Keratinocyte (primary cell): ENCODE measurements around the gene OR56A5. TPM values are rescaled to one million over a fixed set of nuclear protein-coding genes. Genes with fewer than 3 reads are reported as not detected.

Source experiments
- DNase-seq: peaks from one replicate; pipeline ENCODE4 v3.0.0-alpha.2; 2011; ENCODE audit warnings: low read depth, missing footprints, low spot score
- FAIRE-seq: peaks from 2 replicates; lab custom pipeline; 2011; peaks lifted over from hg19 to GRCh38; lab: Jason Lieb, UNC
- H2AFZ ChIP-seq: 2 replicates; pipeline ENCODE4 v1.6.0; 2012; ENCODE audit warnings: low read length, control low read depth, inconsistent platforms; ENCODE audit not compliant: control insufficient read depth
- H3K27ac ChIP-seq: 2 replicates; pipeline ENCODE4 v1.5.1; 2011; ENCODE audit warnings: low read length; ENCODE audit not compliant: control insufficient read depth, insufficient read depth
- H3K27me3 ChIP-seq: 3 replicates; pipeline ENCODE4 v1.6.0; 2011; ENCODE audit warnings: low read length; ENCODE audit not compliant: control insufficient read depth, insufficient read depth; ENCODE audit errors: extremely low read depth
- H3K36me3 ChIP-seq, 2 experiments: 2 replicates in 1 of 2; 3 replicates in 1 of 2; pipeline ENCODE4 v1.5.1; 2011; ENCODE audit warnings: low read length in 2 of 2, mild to moderate bottlenecking in 1 of 2; ENCODE audit not compliant: control insufficient read depth in 2 of 2, insufficient read depth in 2 of 2; ENCODE audit errors: extremely low read depth in 1 of 2
- H3K4me1 ChIP-seq: 3 replicates; pipeline ENCODE4 v1.5.1; 2011; ENCODE audit warnings: low read length; ENCODE audit not compliant: control insufficient read depth, insufficient read depth; ENCODE audit errors: extremely low read depth
- H3K4me2 ChIP-seq: 3 replicates; pipeline ENCODE4 v1.6.0; 2011; ENCODE audit warnings: low read depth, low read length; ENCODE audit not compliant: control insufficient read depth, insufficient read depth; ENCODE audit errors: extremely low read depth
- H3K4me3 ChIP-seq, 3 experiments: fragments of 200-600 bp in 1 of 3; sonication (generic) in 1 of 3; 2 replicates in 2 of 3; 3 replicates in 1 of 3; pipeline ENCODE4 v1.5.1; 2011 to 2016; ENCODE audit warnings: low read length in 3 of 3, mild to moderate bottlenecking in 3 of 3, control low read depth in 2 of 3, inconsistent platforms in 1 of 3, low read depth in 1 of 3, mixed read lengths in 1 of 3, mixed run types in 1 of 3, moderate library complexity in 1 of 3; ENCODE audit not compliant: control insufficient read depth in 2 of 3, insufficient read depth in 2 of 3; ENCODE audit errors: extremely low read depth in 1 of 3
- H3K79me2 ChIP-seq: 2 replicates; pipeline ENCODE4 v1.6.0; 2012; ENCODE audit warnings: low read length; ENCODE audit not compliant: control insufficient read depth, insufficient read depth
- H3K9ac ChIP-seq: 3 replicates; pipeline ENCODE4 v1.6.0; 2011; ENCODE audit warnings: low read length; ENCODE audit not compliant: control insufficient read depth, insufficient read depth; ENCODE audit errors: extremely low read depth
- H3K9me1 ChIP-seq: 3 replicates; pipeline ENCODE4 v1.6.0; 2011; ENCODE audit warnings: low read length; ENCODE audit not compliant: control insufficient read depth, insufficient read depth; ENCODE audit errors: extremely low read depth
- H3K9me3 ChIP-seq: 2 replicates; pipeline ENCODE4 v1.5.1; 2012; ENCODE audit warnings: low read depth, low read length; ENCODE audit not compliant: control insufficient read depth
- H4K20me1 ChIP-seq: 3 replicates; pipeline ENCODE4 v1.6.0; 2011; ENCODE audit warnings: low read length; ENCODE audit not compliant: control insufficient read depth, insufficient read depth; ENCODE audit errors: extremely low read depth
- CTCF ChIP-seq, 3 experiments: IDR thresholded peaks in 1 of 3; conservative IDR thresholded peaks in 1 of 3; optimal IDR thresholded peaks in 1 of 3; 2 replicates in 2 of 3; 3 replicates in 1 of 3; pipeline versions ENCODE3 to v1.5.1; 2011; ENCODE audit warnings: low read length in 3 of 3, mild to moderate bottlenecking in 3 of 3, moderate library complexity in 2 of 3, control low read depth in 1 of 3, inconsistent platforms in 1 of 3; ENCODE audit not compliant: insufficient read depth in 2 of 3; ENCODE audit errors: extremely low read depth in 1 of 3
- EZH2 ChIP-seq: IDR thresholded peaks from one replicate; pipeline ENCODE4 v1.6.1; 2012; ENCODE audit warnings: inconsistent platforms, mild to moderate bottlenecking, low read length, moderate library complexity
- dilution Hi-C: fragments of 300-500 bp; cut with MboI; formaldehyde crosslinking; loops from one replicate; pipeline ENCODE4 v1.7.0; 2020; ENCODE audit warnings: low sequenced_read_pairs; ENCODE audit not compliant: extremely low pct_ligation_motif_present
- polyA plus RNA-seq, 5 experiments: library from polyadenylated mRNA; depleted of rRNA in 3 of 5; stranded (reverse) in 3 of 5; stranded (forward) in 1 of 5; unstranded in 1 of 5; fragments of >200 nt; gene quantifications; 1 replicate in 1 of 5; 2 replicates in 3 of 5; 3 replicates in 1 of 5; pipeline versions ENCODE4 v1.2.1 to v1.2.3, GENCODE V29; 2011 to 2012; ENCODE audit warnings: missing spikeins in 2 of 5, low read depth in 1 of 5, low replicate concordance in 1 of 5

The OR56A5 gene
- polyA plus RNA-seq, 1 donor (not counting 4 experiments of a cell fraction or from before 2014, with no cell fraction given): not detected

- Histone ChIP-seq H4K20me1 (no peaks in the 10 kb centered on the region), H3K36me3 (no peaks in the 10 kb centered on the region), H3K4me1 (no peaks in the 10 kb centered on the region), H3K27ac (no peak overlapping the region), H2AFZ (no peak overlapping the region), H3K27me3 (no peaks in the 10 kb centered on the region), H3K79me2 (no peaks in the 10 kb centered on the region), H3K9me3 (no peaks in the 10 kb centered on the region), H3K4me3 (no peak overlapping the region), H3K4me2 (no peak overlapping the region), H3K9me1 (no peaks in the 10 kb centered on the region), H3K9ac (no peak overlapping the region)
- DNase-seq: no peak
- TF ChIP-seq CTCF (optimal IDR thresholded peaks at IDR 0.05 in 1 of 3, IDR thresholded peaks at IDR 0.05 in 1 of 3, conservative IDR thresholded peaks at IDR 0.05 in 1 of 3; ENCODE audit: extremely low read depth in 1 of 3, insufficient read depth in 2 of 3, low read length in 3 of 3) (no peak), EZH2 (no peak)
- dilution Hi-C loops: no loop called here
- no peak for FAIRE-seq
These were observed 29.7 kb downstream of the OR56A5 start for GRCh38 chr11:5938603-5938965.

- H3K79me2 ChIP-seq: no peaks in the 10 kb centered on the region
- no peak overlapping the region for H3K4me3 ChIP-seq
- H3K9ac ChIP-seq: no peak overlapping the region
- no peaks in the 10 kb centered on the region for H3K4me1 ChIP-seq
- no peaks in the 10 kb centered on the region for H3K9me3 ChIP-seq
- TF ChIP-seq CTCF (optimal IDR thresholded peaks at IDR 0.05 in 1 of 3, IDR thresholded peaks at IDR 0.05 in 1 of 3, conservative IDR thresholded peaks at IDR 0.05 in 1 of 3; ENCODE audit: extremely low read depth in 1 of 3, insufficient read depth in 2 of 3, low read length in 3 of 3): no peak
- no peak for TF ChIP-seq EZH2
- no peaks in the 10 kb centered on the region for H3K9me1 ChIP-seq
- no peak for DNase-seq
- no peak overlapping the region for H3K4me2 ChIP-seq
- no peaks in the 10 kb centered on the region for H4K20me1 ChIP-seq
- no peak overlapping the region for H2AFZ ChIP-seq
- dilution Hi-C loops: no loop called here
- no peaks in the 10 kb centered on the region for H3K36me3 ChIP-seq
- no peak for FAIRE-seq
- no peak overlapping the region for H3K27ac ChIP-seq
- H3K27me3 ChIP-seq: no peaks in the 10 kb centered on the region
These were observed 30.3 kb downstream of the OR56A5 start for GRCh38 chr11:5937868-5938602.
